ENCODE data around the gene KIF25.
"Not testable (repeated sequence)": the region's sequence is repeated elsewhere in the genome, so short reads cannot be mapped to it uniquely, and the experiment has no call there.

The KIF25 gene

GRCh38 chr6:167975458-167975857 is 22.0 kb upstream of the KIF25 start:
- no peak for DNase-seq

- not testable (repeated sequence) for DNase-seq
These were observed 21.3 kb upstream of the KIF25 start for GRCh38 chr6:167976116-167976657.

GRCh38 chr6:167976708-167977107 is 20.8 kb upstream of the KIF25 start:
- DNase-seq: no peak

DNA sequence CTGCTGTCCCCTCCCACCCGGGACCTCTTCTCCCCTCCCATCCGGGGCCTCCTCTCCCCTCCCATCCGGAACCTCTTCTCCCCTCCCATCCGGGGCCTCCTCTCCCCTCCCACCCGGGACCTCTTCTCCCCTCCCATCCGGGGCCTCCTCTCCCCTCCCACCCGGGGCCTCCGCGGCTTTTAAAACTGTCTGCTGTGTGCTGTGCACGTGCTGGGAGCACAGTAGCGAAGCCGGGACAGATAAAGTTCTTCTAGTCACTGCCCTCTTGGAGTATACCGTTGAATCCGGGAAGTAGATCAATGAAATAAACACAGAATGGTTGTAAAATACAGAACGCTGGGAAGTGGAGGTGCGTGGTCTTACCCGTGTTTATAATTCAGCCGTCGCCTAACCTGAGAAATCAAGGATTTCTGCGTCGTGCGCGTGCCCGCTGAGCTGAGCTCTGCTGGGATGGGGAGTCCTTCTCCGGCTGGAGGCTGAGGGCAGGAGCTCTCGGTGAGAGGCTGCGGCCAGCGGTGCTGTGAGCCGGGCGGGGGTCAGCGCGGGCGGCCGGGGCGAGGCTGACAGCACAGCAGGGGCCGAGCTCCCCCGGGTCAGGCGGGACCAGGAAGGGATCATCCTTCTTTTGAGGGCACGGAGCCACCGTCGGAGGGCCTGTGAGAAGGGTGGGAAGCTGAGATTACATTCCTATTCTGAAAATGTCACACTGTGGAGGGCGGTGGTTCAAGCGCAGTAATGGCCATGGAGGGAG is 19.6 kb upstream of the KIF25 start:
- DNase-seq: no peak

- no peak for DNase-seq
These were observed 18.9 kb upstream of the KIF25 start for GRCh38 chr6:167978607-167979006.

- DNase-seq: no peak
These were observed 17.9 kb upstream of the KIF25 start for GRCh38 chr6:167979436-167980139.

GRCh38 chr6:167980911-167981580 is 16.4 kb upstream of the KIF25 start:
- DNase-seq: no peak

DNA sequence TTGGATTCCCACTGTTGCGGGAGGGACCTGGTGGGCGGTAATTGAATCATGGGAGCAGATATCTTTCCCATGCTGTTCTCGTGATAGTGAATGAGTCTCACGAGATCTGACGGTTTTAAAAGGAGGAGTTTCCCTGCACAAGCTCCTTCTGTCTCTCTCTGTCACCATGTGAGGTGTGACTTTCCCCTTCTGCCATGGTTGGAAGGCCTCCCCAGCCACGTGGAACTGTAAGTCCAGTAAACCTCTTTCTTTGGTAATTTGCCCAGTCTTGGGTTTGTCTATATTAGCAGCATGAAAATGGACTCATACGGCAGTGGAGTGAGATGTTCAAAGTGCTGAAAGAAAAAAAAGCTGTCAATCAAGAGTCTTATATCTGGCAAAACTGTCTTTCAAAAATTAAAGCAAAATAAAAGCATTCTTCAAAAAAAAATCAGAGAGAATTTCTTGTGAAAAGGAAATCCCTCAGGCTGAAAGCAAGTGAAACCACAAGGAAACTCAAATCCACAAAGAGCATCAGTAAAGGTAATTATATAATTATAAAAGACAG is 15.5 kb upstream of the KIF25 start:
- DNase-seq: no peak

DNA sequence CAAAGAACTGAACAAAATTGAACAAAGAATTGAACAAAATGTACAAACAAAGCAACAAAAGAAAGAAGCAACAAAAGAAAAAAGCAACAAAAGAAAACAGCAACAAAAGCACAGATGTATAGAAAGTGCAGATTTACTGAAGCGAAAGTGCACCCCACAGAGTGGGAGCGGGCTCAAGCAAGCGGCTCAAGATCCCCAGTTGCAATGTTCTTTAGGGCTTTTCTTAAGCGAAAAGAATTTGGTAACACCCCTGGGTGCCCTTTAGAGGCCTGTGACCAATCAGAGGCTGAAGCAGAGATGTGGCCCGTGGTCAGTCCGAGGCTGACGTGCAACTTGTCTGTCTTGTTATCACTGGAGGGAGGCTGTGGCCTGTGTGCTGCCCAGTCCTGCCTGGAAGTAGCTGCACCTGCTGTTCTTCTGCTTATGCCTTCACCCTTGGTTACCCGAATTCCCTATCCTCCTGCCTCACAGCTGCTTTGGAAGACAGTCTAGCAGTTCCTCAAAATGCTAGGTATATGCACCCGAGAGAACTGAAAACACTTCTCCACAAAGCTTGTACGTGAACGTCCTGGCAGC is 13.2 kb upstream of the KIF25 start:
- DNase-seq: no peak

DNA sequence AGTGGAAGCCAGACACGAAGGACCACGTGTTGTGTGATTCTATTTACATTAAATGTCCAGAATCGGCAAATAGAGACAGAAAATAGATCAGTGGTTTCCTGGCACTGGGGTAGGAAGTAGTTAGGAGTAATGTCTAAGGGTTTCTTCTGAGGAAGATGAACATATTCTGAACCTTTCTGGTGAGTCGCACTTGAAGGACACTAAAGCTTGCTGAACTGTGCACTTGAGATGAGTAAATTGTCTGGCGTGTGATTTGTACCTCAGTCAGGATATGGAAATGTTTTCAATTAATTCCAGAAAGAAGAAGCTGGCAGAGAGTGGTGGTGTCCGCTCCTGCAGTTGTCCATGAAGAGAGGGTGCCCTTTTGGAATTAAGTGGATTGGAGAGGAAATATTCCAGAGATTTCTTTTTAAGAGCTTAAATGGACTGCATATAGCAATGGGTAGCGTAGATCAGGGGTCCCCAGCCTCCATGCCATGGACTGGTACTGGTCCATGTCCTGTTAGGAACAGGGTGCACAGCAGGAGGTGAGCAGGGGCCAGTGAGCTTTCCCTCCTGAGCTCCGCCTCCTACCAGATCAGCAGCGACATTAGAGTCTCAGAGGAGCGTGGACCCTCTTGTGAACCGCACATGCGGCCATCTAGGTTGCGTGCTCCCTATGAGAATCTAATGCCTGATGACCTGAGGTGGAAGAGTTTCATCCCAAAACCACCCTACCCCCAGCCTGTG is 12.4 kb upstream of the KIF25 start:
- no peak for DNase-seq

GRCh38 chr6:167985911-167986595 is 11.4 kb upstream of the KIF25 start:
- no peak for DNase-seq

GRCh38 chr6:167987396-167988153 is 9.9 kb upstream of the KIF25 start:
- DNase-seq: no peak

- DNase-seq: no peak
These were observed 9.3 kb upstream of the KIF25 start for GRCh38 chr6:167988154-167988495.

GRCh38 chr6:167988945-167989841 is 8.3 kb upstream of the KIF25 start:
- DNase-seq: no peak

GRCh38 chr6:167990016-167990945 is 7.2 kb upstream of the KIF25 start:
- no peak for DNase-seq

GRCh38 chr6:167993169-167993568 is 4.3 kb upstream of the KIF25 start:
- DNase-seq: no peak

- no peak for DNase-seq
These were observed 3.6 kb upstream of the KIF25 start for GRCh38 chr6:167993831-167994230.

DNA sequence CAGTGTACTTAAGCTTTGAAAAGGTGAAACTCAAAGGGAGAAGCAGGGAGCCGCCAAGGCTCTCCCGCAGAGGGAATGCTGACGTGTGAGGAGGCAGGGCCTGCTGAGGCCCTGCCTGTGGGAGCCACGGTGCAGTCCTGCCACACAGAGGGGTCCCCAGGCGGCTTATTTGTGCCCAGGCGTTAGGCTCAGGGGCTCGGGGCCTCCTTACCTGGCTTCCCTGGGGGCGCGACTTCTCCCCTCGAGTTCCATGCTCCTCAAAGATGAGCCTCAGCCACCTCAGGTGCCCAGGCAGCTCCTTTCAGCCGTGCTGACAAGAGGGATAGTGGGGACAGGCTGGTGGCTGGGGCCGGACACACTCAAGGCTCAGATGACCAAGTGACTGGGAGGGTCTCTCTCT is 2.2 kb upstream of the KIF25 start:
- no peak for DNase-seq

GRCh38 chr6:167995731-167996151 is 1.7 kb upstream of the KIF25 start:
- DNase-seq: no peak

All from suppressor macrophage treated with lipopolysaccharide for 1 hour (primary cell).